Measurements from ENCODE around the gene SYT14.

SYT14 gene

GRCh38 chr1:210061992-210062391 lies 124.0 kb downstream of the SYT14 start:
- TF ChIP-seq EZH2 (IDR thresholded peaks at IDR 0.05; ENCODE audit: borderline replicate concordance, low read depth, low read length, severe bottlenecking) (no peak), CTCF (IDR thresholded peaks at IDR 0.05; ENCODE audit: borderline replicate concordance, extremely low read depth, low read length, poor library complexity, severe bottlenecking) (no peak)
- H3K4me2 ChIP-seq (ENCODE audit: insufficient read depth, low read length), result no peak overlapping the region
- no peak overlapping the region for H2AFZ ChIP-seq (ENCODE audit: low read depth, low read length)
- ATAC-seq (ENCODE audit: insufficient read depth, low read depth), result no peak
- no peak for DNase-seq
- H3K36me3 ChIP-seq (ENCODE audit: insufficient read depth, low read length), result no peaks in the 10 kb centered on the region
- no peak overlapping the region for H3K9ac ChIP-seq (ENCODE audit: low read depth, low read length)
- H3K27me3 ChIP-seq (ENCODE audit: insufficient read depth, low read length, poor library complexity), result no peaks in the 10 kb centered on the region
- no peaks in the 10 kb centered on the region for H3K9me3 ChIP-seq (ENCODE audit: insufficient read depth, low read length, severe bottlenecking)
- no peak overlapping the region for H3K27ac ChIP-seq (ENCODE audit: low read length)
- H3K79me2 ChIP-seq (ENCODE audit: insufficient read depth, low read length), result no peaks in the 10 kb centered on the region
- H4K20me1 ChIP-seq (ENCODE audit: insufficient read depth, low read length), result no peaks in the 10 kb centered on the region
- H3K4me3 ChIP-seq (ENCODE audit: low read depth in 1 of 2, low read length in 2 of 2), result no peak overlapping the region
- no peaks in the 10 kb centered on the region for H3K4me1 ChIP-seq (ENCODE audit: insufficient read depth, low read length)

GRCh38 chr1:210070531-210070930 lies 132.5 kb downstream of the SYT14 start:
- H3K36me3 ChIP-seq (ENCODE audit: insufficient read depth, low read length), result no peaks in the 10 kb centered on the region
- no peaks in the 10 kb centered on the region for H3K79me2 ChIP-seq (ENCODE audit: insufficient read depth, low read length)
- H3K4me3 ChIP-seq (ENCODE audit: low read depth in 1 of 2, low read length in 2 of 2), result no peak overlapping the region
- no peak overlapping the region for H3K4me2 ChIP-seq (ENCODE audit: insufficient read depth, low read length)
- no peak for TF ChIP-seq EZH2 (IDR thresholded peaks at IDR 0.05; ENCODE audit: borderline replicate concordance, low read depth, low read length, severe bottlenecking)
- no peak for TF ChIP-seq CTCF (IDR thresholded peaks at IDR 0.05; ENCODE audit: borderline replicate concordance, extremely low read depth, low read length, poor library complexity, severe bottlenecking)
- DNase-seq, result no peak
- H3K4me1 ChIP-seq (ENCODE audit: insufficient read depth, low read length), result no peaks in the 10 kb centered on the region
- no peak for ATAC-seq (ENCODE audit: insufficient read depth, low read depth)
- no peak overlapping the region for H2AFZ ChIP-seq (ENCODE audit: low read depth, low read length)
- H3K27me3 ChIP-seq (ENCODE audit: insufficient read depth, low read length, poor library complexity), result no peaks in the 10 kb centered on the region
- no peak overlapping the region for H3K27ac ChIP-seq (ENCODE audit: low read length)
- H3K9ac ChIP-seq (ENCODE audit: low read depth, low read length), result no peak overlapping the region
- no peaks in the 10 kb centered on the region for H3K9me3 ChIP-seq (ENCODE audit: insufficient read depth, low read length, severe bottlenecking)
- H4K20me1 ChIP-seq (ENCODE audit: insufficient read depth, low read length), result no peaks in the 10 kb centered on the region

GRCh38 chr1:210072129-210072528 lies 134.1 kb downstream of the SYT14 start:
- H4K20me1 ChIP-seq (ENCODE audit: insufficient read depth, low read length), result no peaks in the 10 kb centered on the region
- H2AFZ ChIP-seq (ENCODE audit: low read depth, low read length), result no peak overlapping the region
- H3K36me3 ChIP-seq (ENCODE audit: insufficient read depth, low read length), result no peaks in the 10 kb centered on the region
- H3K9ac ChIP-seq (ENCODE audit: low read depth, low read length), result no peak overlapping the region
- DNase-seq (no peak), ATAC-seq (ENCODE audit: insufficient read depth, low read depth) (no peak)
- no peak overlapping the region for H3K27ac ChIP-seq (ENCODE audit: low read length)
- H3K9me3 ChIP-seq (ENCODE audit: insufficient read depth, low read length, severe bottlenecking), result no peaks in the 10 kb centered on the region
- H3K4me3 ChIP-seq (ENCODE audit: low read depth in 1 of 2, low read length in 2 of 2), result no peak overlapping the region
- no peak for TF ChIP-seq CTCF (IDR thresholded peaks at IDR 0.05; ENCODE audit: borderline replicate concordance, extremely low read depth, low read length, poor library complexity, severe bottlenecking)
- no peak for TF ChIP-seq EZH2 (IDR thresholded peaks at IDR 0.05; ENCODE audit: borderline replicate concordance, low read depth, low read length, severe bottlenecking)
- no peaks in the 10 kb centered on the region for H3K79me2 ChIP-seq (ENCODE audit: insufficient read depth, low read length)
- H3K4me2 ChIP-seq (ENCODE audit: insufficient read depth, low read length), result no peak overlapping the region
- no peaks in the 10 kb centered on the region for H3K4me1 ChIP-seq (ENCODE audit: insufficient read depth, low read length)
- H3K27me3 ChIP-seq (ENCODE audit: insufficient read depth, low read length, poor library complexity), result no peaks in the 10 kb centered on the region
